GM21423 (cell line): ENCODE measurements around the gene NFIA.
A peak's percentile ranks its signal among the peaks of the same experiment; 100 is the strongest.
"Not testable (repeated sequence)": the region's sequence is repeated elsewhere in the genome, so short reads cannot be mapped to it uniquely, and the experiment has no call there.

ENCODE experiments used
- ATAC-seq: cut with Tn5 transposase; IDR thresholded peaks from one replicate; pipeline ENCODE4 v1.9.1; 2021; ENCODE audit warnings: mild to moderate bottlenecking, moderate library complexity; ENCODE audit not compliant: unreplicated experiment

NFIA gene

DNA sequence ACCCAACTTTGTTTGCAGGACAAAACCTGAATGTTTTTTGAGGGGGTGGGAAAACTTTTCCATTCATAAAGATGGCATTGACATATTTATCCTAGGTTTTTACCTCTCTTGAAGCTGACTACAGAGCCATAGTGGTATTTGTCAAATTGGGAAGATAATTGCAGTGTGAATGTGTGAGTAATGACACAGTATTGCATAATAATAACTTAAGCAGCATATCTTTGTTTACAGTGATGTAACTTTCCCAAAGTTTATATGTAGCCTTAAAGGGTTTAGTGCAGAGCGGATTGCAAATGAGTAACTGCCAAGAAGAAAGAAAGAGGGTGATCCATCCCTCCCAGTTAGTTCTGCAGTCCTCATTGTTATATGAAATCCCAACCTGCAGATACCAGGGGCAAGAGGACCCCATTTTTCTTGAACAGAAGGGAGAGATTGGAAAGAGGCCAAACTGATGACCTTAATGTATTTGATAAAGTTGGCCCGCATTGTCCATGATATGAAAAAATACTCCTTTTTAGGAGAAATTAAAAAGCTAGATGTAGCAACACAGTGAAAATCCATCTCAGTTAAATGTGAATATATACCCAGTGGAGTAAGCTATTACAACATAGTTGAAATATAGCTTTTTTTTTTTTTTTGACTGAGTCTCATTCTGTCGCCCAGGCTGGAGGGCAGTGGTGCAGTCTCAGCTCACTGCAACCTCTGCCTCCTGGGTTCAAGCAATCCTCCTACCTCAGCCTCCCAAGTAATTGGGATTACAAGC lies 23.7 kb upstream of the NFIA start:
- ATAC-seq = no peak

DNA sequence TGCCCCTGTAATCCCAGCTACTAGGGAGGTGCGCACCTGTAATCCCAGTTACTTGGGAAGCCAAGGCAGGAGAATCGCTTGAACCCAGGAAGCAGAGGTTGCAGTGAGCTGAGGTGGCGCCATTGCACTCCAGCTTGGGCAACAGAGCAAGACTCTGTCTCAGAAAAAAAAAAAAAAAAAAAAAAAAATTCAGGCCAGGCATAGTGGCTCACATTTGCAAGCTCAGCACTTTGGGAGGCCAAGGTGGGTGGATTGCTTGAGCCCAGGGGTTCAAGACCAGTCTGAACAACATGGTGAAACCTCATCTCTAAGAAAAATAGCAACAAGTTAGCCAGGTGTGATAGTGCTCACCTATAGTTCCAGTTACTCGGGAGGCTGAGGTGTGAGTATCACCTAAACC lies 20.8 kb upstream of the NFIA start:
- not testable (repeated sequence) for ATAC-seq

DNA sequence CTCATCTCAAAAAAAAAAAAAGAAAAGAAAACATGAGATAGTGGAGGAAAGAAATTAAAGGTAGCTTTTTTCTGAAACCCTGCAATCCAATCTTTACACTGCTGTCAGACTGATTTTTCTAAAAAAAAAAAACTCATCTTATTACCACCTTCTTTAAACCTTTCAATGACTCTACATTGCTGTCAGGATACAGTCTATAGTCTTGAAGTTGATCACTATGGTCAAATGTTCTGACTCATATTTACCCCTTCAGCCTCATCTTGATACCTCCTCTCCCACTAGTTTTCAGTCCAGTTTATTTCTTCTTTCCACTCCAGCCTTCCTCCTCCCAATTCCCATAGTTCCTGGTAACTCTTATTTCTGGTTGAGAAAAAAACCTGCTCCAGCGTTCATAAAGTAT lies 17.7 kb upstream of the NFIA start:
- ATAC-seq = no peak

DNA sequence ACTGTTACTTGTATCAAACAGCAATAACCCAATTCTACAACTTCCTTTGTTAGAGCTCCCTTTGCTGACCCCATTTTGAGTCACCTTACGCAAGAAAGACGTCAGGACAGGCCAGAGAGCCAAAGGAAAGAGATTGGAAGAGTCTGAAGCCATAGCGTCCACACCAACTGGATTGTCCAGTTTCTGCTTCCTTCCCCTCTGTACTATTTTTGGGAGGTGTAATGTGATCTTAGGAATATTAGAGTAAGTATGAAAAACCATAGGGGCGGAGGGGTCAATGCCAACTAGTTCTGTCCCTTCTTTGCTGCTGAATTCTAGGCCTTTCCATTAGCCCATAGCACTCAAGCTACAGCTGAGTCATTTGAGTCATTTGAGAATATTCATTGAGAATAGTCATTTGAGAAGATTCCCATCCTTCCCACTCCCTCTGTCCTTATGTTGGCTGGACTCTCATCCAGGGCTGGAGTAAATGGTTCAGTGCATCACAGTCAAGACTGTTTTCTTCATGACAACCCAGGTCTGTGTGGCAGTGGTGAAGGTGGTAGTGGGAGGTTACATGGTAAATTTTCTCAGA lies 14.8 kb upstream of the NFIA start:
- no peak for ATAC-seq

DNA sequence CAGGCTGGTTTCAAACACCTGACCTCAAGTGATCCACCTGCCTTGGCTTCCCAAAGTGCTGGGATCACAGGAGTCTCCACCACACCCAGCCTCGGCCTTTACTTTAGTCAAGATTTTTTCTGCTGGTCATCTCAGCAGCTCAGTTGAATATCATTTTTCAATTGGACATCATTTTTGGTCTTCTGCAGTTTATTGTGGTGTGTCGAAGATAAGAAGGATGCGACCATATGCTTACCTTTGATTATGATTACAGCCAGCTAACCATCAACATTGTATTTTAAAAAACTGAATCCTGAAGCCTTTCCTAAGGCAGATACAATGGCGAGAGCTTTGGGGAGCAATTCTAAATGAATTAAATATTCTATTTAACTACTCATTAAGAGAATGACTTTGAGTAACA lies 12.3 kb upstream of the NFIA start:
- no peak for ATAC-seq

DNA sequence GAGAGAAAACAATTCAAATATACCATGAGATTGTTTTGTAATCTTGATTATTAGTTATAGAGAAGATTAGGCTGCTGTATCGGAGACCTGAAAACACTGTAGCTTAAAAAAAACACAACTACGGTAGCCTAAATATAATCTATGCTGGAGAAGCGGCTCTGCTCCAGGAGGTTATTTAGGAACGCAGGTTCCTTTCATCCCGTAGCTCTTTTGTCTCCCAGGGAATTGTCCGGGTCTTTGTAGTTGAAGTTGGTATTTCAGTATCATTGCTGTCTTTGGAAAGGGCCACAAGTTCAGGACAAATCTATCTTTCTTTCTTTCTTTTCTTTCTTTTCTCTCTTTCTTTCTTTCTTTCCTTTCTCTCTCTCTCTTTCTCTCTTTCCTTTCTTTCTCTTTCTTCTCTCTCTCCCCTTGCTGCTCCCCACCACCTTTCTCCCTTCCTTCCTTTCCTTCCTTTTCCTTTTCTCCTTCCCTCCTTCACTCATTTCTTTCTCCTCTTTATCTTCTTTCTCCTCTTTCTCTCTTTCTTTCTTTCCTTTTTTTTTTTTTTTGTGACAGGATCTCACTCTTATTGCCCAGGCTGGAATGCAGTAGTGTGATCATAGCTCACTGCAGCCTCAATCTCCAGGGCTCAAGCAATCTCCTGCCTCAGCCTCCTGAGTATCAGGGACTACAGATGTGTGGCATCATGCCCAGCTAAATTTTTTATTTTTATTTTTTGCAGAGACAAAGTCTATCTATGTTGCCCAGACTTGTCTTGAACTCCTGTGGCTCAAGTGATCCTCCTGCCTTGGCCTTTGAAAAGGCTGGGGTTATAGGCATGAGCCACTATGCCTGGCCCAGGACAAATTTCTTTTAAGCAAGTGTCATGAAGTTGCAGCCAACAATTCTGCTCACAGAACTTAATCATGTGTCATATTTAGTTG lies 10.9 kb upstream of the NFIA start:
- no peak for ATAC-seq

DNA sequence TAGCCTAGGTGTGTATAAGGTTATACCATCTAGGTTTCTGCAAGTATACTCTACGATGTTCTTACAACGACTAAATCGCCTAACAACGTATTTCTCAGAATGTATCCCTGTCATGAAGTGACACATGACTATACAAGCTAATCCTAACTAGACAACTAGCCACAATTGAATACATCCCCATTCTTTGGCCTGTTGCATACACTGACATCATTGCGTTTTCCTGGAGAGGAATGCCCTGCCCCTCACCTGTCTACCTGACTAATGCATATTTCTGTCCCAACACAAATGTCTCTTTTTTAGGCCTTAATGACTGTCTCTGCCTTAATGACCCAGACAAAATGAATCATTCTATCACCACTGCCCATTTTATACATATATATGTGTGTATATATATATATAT lies 8.5 kb upstream of the NFIA start:
- no peak for ATAC-seq

DNA sequence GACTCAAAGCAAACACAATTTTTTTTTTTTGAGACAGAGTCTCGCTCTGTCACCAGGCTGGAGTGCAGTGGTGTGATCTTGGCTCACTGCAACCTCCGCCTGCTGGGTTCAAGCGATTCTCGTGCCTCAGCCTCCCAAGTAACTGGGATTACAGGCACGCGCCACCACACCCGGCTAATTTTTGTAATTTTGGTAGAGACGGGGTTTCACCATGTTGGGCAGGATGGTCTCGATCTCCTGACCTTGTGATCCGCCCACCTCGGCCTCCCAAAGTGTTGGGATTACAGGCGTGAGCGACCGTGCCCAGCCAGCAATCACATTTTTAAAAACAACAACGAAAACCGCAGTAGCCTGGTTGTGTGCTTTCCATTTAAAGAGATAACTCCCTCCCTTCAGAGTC lies 6.5 kb upstream of the NFIA start:
- ATAC-seq = not testable (repeated sequence)

DNA sequence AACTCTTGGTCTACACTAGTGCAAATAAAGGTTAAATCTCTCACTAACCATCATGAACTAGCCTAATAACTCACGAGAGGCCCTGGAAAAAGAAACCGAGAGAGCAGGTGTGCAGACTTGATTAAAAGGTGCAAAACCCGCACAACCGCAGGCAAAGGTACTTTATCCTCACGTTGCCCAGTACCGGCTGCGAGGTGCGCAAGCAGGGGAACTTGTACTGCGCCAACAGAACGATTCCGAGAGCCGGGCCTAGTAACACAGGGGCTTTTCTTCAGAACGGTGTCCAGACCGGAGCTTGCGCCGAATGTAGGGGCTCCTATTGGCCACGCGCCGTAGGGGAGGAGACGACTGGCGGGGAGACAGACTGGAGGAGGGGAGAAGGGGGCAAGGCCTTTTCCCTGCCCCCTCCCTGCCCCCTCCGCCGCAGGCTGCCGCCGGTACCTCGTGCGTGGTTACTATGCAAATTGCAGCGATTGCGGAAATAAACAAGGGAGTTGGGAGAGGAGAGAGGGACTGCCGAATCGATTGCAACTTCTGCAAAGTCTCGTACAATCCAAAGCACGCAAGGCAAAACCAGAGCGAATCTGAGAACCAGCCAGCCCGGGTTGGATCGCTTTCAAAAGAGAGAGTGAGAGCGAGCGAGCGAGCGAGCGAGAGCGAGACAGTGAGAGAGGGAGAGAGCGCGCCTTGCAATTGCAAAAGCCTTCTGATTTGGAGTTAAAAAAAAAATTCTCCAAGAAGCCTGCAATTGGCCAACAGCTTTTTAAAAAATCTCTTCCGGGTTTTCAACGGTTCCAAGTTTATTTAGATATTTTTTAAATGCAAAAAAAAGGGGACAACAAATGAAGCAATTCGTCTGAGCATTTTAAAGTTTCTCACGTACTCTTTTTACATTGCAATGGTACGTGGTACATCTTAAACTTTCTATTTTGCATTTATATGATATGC lies 5.4 kb upstream of the NFIA start:
- peak; percentile 83 for ATAC-seq

DNA sequence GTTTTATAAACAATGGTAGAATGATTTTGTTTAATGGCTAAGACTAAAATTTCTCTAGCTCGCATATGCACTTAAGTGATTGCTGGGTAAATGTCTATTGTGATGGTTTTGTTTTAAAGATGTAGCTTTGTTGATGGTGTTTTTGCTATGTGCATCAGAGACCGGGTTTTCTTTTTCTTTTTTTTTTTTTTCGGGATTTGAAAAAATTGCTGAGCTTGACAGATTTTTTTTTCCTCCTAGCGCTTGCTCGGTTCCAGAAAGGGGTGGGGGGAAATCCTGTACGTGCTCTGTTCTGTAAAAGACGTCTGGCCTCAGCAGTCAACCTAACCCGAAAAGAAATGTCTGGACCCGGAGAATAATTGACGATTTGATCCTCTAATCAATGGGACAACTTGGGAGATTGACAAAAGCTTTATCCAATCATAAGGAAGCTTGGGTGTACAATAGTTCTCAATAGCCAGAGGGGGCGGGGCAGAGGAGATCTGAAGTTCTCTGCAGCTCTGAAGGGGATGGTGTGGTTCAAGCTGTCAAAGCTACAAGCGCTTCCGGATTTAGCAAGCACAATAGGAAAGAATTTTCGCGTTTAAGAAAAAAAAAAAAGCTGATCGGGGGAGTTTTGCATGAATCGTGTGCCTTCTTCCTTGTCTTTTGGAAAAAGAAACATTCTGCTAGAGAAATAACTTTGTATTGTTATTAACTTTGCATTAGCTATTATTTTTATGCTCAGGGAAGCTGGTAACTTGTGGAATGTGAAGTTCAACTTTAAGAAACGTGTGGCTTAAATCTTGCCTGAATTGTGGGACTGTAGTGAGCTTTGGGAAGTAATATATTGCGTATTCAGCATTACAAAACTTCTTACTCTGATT lies 4.5 kb upstream of the NFIA start:
- peak; percentile 55 for ATAC-seq

DNA sequence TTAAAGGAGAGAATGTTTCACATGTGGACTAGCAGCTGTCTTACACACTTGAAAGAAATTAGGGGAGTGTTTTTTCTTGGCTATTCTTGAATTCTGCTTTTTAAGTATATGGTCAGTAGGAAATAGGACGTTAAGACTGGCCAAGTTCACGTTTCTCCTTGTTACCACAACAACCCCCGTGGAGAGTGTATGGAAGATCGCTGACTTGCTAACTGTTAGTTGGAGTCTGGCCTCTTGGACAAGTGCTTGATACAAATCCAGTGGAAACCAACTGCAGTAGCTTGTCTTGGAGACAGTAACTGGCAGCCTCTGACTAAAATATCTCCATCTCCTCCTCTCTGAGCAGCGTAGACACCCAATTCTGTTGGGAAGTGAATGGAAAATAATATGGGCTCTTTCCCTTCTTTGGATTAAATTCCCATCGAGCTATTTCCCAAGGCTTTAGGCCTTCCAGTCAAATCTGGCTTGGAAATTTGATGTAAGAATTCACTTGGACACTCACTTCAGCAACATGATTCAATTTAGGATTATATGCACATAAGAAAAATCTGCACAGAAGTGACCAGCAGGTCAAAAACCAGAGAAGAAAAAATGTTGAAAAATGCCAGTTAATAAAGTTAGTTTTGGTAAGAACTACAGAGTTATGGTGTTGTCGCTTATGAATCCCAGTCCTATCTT lies 3.6 kb upstream of the NFIA start:
- no peak for ATAC-seq

DNA sequence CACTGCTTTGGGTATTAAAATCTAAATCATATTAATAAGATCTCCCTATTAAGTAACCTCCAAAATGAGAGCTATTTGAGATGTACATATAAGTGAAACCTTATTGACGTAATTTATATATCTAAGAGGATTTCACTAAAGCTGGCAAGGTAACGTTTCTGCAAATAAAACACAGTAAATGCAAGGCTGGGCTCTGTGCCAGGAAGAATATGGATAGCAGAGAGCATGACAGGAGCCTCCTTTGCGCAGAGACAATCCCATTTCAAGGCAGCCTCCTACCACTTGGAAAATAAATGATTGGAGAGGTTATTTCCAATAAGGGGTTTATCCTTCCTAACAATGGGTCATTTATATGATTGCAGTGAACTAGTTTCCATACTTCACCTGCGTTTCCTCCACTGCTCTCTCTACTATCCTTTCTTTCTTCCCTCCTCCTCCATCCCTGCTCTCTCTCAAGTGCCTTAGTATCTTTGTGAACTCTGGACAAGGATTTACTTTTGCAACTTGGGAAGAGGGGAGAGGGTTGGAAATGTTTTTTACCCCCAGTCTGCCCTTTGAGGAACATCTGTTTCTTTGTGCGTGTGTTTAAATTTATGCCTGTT lies 3.0 kb upstream of the NFIA start:
- ATAC-seq = no peak

DNA sequence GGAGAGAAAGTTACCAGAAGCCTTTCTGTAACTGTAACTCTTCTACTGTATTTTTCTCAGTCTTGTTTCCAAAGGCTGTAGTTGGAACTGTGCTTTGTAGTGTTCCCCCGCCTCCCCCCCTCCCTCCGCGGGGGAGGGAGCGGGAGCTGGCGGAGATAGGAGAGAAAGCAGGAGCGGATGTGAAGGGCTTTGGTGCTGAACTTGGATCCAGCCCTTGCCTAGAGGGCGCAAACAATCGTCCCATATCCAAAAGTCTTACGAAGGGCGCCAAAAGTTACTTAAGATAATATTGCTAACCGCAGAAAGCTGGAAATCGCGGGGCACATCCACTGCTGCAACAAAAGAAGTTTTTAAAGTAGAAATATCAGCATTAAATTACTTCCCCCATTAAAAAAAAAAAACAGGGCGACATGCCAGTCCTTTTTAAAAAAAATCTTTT lies 2.4 kb upstream of the NFIA start:
- ATAC-seq = no peak

DNA sequence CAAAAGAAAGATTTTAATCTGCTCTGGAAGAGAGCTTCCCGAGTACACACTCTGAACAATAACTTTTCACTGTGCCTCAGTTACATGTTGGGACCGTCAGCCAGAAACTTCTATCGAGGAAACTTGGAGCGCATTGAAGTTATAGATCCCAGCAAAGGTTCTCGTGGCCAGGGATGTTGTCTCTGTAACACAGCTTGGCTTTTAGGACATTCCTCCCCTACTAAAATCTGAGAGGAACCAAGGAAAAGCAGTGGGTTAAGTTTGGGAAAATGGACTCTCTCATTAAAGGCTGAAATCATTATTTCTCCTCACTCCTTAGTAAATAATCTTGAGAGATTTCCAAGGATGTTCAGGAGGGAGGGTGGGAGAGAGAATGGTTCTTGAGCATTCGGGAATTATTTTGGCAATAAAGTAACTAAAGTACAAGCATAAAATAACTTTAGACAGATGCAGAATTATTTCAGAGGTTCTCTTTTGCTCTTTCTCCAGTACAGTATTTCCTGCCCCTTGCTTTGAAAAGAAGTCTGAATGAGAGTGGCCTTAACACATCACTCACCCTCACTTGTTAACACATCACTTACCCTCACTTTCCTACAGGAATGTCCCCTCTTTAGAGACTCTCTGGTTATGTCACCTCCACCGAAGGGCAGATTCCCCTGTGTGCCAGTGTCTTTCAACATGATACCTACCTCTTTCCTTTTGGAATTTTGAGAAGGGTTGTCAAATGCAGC lies 1.8 kb upstream of the NFIA start:
- no peak for ATAC-seq

DNA sequence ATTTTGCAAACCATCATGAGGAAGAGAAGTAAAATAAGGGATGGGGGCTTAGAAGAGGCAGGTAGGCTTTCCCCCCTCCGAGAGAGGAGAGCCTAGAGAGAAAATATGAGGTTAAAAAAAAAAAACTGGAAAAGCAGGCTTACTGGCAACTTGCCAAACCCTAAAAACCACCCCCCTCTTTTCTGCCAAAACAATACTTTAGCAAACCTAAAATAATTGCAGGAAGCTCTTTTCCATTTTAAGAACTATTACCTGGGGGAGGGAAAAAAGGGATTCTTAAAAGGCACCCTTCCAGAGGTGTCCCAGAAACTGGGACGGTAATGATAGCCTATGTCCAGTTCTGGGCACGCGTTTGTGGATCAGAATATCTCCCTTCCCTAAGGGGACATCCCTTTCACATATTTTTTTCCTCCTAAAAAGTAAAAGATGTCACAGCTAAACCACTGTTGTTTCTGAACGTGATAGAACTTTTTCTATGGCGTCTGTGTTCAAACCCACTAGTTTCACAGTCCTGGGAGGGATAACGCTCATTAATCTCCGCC lies 1.1 kb upstream of the NFIA start:
- ATAC-seq = no peak

DNA sequence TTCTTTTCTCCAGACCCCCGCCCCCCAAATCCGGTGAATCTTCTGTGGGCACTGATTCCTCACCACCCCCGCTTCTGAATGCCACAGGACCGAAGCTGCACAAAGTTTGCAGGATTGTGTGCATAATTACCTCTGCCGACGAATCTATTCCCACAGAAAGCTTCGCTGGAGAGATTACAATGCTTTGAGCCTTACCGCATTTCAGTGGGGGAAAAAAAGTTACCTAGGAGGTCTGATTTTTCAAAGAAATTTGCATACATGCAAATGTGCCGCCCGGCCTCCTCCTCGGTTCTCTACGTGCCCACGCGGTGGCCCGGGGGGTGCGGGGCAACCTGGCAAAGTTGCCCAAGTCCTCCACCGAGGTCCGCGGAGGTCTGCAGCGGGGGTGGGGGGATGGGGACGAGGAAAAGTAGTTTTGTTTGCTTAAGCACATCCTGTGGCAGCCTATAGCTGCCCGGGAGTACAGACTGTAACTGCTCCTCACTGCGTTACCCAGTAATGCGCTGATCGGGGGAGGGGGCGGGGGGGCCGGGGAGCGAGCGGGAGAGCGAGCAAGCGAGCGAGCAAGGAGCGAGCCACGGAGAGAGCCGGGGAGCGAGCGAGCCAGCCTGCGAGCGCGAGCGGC lies 563 bp upstream of the NFIA start:
- ATAC-seq = no peak
